ENCODE results near the gene MFNG. TPM values are rescaled to one million over a fixed set of nuclear protein-coding genes. Genes with fewer than 3 reads are reported as not detected.

Gene MFNG
- total RNA-seq, 1 experiment from 2014 or later = not detected

DNA sequence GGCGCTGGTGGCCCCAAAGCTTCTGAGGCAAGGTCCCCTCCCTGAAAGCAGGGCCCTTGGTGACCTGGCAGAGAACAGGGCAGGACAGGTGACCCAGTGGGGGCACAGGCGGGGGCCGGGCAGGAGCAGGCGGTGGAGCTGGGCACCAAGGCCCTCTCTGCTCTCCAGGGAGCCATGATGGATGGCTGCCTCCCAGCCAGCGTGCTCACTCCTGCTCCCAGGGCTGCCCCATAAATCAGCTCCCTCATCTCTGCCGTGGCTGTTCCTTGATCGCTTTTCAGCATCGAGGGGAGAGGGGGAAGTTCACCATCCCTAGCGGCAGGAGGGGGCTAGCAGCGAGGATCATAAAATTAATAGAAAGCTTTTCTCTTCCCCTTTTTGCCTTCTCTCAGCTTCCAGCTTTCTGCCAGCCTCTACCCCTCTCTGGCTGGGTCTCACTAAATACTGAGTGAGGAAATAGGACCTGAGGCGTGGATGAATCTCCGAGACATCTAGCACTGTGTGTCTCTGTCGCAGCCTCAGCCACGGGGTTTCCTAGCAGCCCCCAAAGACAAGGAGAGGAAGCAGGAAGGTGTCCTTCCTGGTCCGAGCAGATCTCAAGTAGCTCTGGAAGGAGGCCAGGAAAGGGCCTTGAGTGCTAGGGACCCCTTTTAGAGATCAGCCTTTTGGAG is 36.7 kb downstream of the MFNG start:
- no peak for DNase-seq (ENCODE audit: low read depth)

DNA sequence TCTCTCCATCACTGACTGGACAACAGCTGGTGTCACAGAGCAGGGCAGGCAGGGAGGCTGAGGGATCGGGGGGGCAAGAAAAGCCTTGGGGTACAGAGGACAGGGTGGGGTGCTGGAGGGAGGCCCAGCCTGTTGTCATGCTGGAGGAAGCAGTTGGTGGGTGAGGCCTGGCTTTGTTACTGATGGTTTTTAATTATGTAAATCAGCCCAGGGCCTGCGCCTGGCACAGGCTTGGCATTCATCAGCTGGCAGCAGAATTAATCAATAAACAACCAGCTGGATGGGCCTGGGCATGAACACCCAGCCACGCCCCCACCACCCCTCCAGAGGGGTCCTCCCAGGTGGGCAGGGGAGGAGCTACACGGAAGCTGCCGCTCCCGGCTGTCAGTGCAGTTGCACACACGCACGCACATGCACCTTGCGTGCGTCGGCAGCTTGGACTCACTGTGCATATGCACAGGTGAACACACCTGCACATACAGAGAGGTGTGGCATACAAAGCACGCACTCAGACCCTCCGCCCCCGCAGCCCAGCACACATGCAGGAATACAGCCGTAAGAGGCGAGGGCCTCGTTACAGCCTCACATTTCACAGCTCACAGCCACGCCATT is 37.6 kb downstream of the MFNG start:
- no peak for DNase-seq (ENCODE audit: low read depth)

DNA sequence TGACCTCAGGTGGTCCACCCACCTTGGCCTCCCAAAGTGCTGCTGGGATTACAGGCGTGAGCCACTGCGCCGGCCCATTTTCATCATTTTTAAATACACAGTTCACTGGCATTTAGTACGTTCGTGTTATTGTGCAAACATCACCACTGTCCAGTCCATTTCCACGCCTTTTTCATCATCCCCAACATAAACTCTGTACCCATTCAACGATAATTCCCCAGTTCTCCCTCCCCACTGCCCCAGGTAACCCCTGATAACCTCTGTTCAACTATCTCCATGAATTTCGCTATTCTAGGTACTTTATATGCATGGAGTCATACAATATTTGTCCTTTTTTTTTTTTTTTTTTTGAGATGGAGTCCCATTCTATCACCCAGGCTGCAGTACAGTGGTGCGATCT is 40.7 kb downstream of the MFNG start:
- no peak for DNase-seq (ENCODE audit: low read depth)

DNA sequence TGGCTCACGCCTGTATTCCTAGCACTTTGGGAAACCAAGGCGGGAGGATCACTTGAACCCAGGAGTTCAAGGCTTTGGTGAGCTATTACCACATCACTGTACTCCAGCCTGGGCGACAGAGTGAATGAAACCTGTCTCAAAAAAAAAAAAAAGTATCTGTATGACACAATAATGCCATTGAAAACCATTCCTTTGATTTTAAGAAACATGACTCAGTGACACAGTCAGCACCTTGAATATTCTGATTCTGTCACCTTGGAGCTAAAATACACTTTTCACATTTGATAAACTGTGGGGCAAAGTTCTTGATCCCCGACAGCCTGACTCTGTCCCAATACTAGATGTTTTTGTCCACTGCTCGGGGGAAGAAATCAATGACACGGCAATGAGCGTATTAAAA is 42.2 kb downstream of the MFNG start:
- DNase-seq (ENCODE audit: low read depth) = no peak

DNA sequence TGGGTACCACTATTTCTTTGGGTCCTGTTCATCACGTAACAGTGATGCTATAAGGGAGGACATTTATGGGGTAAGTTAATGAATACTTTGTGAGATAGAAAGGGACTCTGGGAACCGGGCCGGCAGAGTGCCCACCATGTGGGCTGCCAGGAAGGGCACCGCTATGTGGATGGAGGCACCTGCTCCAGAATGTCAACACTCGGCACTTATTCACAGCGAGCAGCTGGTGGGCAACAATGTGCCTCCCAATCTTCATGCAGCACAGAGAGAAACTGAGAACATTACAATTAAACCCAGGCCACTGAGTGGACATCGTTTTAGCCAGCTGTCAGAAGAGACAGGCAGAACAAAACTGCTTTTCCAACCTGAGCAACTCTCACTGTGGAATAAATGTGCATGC is 43.1 kb downstream of the MFNG start:
- no peak for DNase-seq (ENCODE audit: low read depth)

DNA sequence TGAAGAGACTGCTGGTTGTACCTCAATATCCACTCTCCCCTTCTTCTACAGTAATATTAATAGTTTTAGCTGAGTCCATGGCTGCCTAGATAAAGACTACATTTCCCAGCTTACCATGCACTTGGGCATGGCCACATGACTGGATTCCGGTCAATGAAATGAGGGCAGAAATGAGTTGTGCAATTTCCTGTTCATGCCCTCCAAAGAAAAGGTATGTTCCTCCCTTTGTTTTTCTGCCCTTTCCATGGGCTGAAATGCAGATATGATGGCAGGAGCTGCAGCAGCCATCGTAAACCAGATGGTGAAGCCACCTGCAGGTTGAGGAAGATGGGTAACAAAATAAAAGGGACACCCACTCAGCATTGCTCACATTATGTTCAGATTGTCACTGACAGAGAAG is 43.6 kb downstream of the MFNG start:
- DNase-seq (ENCODE audit: low read depth) = peak; percentile 39

DNA sequence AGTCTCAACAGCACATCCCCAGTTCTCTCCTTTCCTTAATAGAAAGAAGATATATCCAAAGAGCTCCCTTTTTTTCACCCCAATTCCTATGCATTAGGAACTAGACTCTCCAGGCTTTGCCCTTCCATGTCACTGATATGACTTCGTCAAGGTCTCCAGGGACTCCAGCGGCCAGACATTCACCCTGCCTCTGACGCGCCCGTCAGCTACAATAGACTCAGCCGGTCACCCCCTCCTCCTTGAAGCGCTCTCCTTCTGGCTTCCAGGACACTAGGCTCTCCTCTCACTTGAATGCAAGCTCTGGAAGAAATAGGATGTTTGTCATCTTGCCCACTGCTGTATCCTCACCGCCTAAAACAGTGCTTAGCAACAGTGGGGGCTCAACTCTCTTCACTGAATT is 44.0 kb downstream of the MFNG start:
- no peak for DNase-seq (ENCODE audit: low read depth)

DNA sequence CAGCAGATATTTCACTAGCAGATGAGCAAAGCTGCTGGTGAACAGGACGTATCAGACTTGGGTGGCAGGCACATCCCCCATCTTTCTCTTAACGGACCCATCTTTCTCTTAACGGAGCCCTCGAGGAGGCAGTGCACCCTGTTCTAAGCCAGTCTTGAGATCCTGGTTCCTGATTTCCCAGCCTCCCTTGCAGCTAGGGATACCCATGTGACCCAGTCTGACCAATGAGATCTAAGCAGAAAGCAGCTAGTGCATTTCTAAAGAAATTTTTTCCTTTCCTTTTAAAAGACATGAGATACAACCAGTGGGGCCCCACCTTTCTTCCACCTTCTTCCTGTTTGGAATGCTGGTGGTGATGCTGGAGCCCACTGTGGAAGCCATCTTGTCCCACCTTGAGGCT is 45.3 kb downstream of the MFNG start:
- no peak for DNase-seq (ENCODE audit: low read depth)

DNA sequence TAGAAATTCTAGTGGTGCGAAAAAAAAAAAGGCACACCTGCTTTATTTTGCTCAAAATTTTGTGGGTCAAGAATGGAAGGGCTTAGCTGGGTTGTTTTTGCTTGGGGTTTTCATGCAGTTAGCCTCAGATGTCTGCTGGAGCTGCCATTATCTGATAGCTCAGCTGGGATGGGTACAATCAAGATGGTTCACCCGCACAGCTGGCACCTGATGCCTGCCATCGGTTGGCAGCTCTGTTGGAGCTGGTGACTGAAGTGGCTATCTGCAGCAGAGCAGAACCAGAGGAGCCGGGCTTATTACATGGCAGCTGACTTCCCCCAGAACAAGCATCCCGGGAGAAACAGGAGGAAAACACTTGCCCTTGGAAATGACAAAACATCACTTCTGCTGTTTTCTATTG is 46.8 kb downstream of the MFNG start:
- no peak for DNase-seq (ENCODE audit: low read depth)

DNA sequence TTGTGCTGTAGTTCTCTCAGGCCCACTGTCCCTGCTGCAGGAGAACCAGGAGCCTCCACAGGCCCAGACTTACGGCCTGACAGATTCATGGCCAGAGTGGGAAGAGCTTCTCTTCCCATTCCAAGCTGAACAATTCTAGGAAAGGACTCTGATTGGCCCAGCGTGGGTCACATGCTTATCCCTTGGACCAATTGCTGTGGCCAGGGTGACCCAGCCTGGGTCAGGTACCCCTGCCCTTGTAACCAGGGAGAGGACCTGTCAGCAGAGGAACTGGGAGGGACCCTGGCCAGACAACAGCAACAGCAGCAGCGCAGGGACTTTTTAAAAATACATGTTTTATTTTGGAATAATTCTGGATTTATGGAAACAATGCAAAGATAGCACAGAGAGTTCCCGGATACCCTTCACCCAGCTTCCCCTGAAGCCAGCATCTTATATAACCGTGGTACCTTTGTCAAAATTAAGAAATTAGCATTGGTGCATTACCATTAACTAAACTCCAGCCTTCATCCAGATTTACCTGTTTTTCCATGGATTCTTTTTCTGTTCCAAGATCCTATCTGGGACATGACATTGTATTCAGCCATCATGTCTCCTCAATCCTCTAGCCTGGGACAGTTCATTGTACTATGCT is 50.1 kb downstream of the MFNG start:
- DNase-seq (ENCODE audit: low read depth) = no peak

DNA sequence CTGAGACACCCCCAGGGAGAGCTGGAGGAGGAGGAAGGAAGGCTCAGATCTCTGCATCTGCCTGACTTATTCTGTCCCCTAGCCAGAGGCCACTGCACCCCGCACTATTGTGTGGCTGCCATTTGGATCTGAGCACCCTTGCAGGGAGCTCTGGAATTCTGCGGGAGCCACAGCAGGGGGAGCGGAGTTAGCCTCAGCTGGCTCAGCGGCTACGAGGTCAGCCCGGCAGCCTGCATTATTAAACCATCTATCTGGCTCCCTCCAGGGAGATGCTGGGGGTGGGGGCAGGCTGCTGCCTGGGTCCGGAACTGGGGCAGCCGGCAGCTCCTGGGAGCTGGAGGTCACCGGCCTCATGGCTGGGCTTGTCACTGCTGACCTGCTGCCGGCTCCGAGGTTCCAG is 52.4 kb downstream of the MFNG start:
- DNase-seq (ENCODE audit: low read depth) = peak; percentile 36

DNA sequence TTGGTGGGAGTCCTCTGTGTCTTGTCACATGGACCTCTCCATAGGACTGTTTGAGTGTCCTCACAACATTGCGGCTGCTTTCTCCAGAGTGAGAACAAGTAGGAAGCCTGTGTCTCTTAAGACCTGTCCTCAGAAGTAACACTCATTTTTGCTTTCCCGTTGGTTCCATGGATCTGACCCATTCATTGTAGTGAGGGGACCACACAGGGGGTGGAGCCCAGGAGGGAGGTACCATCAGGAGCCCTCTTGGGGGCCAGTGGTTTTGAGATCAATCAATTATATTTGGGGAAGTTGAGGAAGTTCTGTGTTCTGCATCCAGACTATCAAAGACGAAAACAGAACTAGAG is 53.5 kb downstream of the MFNG start:
- no peak for DNase-seq (ENCODE audit: low read depth)

DNA sequence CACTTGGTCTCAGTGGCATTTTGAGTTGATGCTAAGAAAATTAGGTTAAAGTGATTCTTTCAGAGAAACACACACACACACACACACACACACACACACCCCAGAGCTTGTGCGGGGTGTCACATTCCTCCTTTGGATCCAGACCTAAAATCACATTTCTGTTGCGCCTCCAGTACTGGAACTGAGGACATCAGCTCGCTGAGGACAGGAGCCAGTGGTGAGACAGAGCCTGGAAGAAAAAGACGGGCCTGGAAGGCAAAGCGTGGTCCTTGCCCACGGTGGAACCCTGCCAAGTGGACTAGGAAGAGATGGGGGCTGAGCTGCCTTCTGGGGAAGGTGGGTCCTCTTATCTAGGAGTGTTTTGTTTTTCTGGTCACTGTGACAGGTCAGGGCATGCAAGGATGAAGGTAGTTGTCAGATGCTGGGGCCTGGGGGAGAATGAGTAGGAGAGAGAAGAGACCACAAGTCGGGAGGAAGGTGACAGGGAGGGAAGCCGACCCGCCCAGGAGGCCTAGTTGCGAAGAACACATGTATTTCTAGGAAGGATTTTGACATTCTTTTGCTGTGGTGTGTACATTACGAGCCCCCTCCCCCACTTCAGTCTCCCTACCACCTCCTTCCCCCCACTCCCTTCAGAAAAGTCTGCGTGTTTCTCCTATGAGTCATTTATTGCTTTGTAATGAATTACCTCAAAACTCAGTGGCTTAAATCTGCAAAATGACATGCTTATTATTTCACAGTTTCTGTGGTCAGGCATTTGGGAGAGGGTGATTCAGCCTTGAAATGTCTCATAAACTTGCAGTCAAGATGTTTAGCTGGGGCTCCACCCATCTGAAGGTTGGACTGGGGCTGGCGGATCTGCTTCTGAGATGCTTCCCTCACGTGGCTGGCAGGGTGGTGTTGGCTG is 54.1 kb downstream of the MFNG start:
- peak; percentile 98 for DNase-seq (ENCODE audit: low read depth)

DNA sequence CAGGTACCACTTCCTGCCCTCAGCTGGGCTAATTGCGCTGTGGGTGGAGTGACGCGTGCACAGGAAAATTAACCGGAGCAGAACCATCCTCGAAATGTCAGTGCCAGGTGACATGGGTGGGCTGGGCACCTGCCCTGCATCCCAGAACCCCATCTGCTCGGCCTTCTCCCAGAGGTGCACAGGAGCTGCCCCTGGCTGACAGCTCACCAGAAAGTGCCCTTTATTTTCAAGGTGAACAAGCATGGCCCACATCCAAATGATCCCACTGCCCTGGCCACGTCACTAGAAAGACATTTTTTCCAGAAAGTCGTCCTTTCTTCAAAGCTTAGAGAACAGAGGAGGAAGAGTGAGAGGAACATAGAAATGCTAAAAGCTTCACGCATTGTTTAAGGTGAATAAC is 54.8 kb downstream of the MFNG start:
- no peak for DNase-seq (ENCODE audit: low read depth)

DNA sequence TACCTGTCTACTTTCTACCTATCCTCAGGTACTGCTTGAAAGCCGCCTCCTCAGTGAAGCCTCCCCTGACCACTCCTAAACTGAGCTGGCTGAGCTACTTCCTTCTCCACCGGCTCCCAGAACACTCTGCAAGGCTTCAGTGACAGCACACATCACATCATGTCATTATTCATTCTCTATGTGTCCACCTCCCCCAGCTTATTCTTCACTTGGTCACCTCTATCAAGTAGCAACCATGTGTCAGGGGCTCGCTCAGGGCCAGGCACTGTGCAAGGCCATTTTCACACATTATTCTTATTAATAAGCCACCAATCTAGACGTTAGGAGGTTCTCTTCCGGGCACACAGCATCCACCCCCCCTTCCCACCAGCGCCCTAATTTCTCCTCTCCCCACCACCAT is 55.2 kb downstream of the MFNG start:
- no peak for DNase-seq (ENCODE audit: low read depth)

DNA sequence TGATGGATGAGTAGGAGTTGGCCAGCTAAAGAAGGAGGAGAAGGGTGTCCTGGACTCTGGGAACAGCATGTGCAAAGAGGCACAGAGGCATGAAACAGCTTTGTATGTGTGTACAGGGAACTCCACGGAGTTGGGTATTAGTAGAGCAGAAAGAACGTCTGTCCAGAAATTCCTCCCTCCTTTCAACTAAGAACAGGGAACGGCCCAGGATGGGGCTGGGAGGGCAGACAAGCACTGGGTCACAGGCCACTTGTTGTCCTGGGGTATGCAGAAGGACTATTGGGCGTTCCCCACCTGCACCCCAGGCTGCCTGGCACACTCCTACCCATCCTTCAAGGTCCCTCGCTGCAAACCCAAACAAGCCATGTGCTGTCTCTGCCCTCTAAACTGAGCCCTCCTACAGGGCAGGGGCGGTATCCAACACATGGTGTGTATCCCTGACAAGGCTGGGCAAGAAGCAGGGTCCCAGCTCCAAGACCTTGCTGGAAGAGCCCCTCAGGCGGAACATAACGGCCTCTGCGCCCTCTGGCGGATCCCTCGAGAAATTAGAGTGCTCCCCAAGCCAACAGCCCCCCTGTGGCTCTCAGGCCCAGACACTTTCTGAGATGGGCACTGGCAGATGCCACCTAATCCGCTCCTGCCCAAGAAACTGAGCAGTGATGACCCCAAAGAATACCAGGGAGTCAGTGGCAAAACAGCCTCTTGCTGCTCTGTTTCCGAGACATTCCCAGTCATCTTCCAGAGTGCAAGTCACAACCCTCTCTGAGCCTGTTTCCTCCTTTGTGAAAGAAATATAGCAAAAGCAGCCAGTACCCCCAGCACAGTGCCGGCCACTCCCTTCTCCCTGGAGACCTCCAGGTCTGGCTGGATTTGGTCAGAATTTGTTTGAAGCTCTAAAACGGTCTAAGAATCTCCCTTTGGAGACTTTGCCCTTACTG is 57.3 kb downstream of the MFNG start:
- peak; percentile 34 for DNase-seq (ENCODE audit: low read depth)

DNA sequence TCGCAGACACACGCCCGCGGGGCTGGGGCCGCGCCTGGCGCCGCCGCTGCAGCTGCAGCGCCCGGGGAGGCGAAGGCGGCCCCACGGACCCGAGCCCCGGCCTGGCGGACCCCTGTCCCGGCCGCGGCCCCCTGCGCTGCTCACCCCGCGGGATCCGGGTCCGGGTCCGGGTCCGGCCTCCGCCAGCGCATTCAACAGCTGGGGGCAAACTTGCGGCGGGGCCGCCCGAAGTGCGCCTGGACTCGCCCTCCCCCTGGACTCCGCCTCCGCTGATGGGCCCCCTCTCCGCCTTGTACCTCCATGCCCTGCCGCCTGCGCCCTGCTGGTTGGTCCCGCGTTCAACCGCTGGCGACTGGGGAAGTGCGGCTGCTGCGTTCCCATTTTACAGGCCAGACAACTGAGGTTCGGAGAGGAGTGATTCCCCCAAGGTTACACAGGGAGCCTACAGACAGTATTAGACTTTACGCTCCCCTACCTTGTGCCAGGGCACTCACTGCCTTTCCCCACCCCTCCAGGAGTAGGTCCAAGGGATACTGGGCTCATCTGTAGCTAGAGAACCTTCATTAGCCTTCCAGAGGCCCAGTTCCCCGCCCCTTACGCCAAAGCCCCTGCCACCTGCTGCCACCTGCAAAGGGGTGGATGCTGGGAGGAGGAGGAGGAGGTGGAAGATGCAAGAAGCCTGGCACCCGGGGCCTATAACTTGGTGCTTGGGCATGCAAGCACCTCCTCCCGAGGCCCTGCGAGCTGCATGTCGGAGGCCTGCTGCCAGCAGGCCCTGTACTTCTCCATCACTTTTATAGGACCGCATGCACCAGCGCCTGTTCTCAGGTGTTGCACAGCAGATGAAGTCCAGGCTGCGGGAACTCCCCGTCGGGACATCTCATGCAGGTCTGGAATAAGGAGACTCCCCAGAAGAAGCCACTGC is 58.2 kb downstream of the MFNG start:
- DNase-seq (ENCODE audit: low read depth) = no peak

DNA sequence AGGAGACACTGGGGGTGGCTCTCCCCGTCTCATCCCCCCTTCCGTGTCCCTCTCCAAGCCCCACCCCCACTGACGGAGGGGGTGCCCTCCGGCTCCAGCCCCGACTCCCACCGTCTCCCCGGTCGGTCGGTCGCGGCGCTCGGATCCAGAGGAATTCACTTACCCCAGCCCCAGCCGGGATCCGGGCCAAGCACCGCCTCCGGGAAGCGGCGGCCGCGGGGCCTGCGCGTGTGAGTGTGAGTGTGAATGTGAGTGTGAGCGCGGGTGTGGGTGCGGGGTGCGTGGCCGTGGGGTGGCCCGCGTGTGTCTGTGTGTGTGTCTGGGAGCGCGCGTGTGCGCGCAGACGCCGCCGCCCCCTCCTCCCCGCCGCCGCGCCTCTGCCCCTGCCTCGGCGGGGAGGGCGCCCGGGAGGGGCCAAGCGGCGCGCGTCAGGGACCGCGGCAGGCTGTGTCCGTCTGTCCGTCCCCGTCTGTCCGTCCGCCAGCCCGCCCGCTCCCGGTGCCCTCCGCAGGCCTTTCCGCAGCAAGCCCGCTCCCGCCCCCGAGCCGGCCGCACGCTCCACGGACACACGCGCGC is 59.0 kb downstream of the MFNG start, which contains the start of gene ELFN2:
TSS of gene ELFN2 (minus strand) at position 345 of the 576 bp plus-strand sequence. CDS start 51,945 bp downstream, outside the sequence.
- no peak for DNase-seq (ENCODE audit: low read depth)

DNA sequence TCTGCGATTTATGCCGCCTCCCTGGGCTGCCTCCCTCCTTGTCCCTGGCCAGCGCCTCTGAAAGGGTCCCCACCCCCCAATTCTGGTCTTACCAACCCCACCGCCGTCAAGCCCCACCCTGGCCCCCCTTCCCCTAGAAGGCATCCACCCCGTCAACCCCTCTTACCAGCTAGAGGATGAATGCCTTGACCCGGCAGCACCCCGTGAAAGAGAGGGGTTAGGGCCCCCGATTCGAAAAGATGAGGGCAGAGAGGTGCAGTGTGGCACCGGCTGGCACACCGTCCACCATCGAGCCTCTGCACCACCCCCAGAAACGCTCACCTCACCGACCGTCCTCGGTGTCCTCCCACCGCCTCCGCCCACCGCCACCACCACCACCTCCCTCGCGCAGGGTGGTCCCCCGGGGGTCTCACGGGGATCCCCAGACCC is 59.5 kb downstream of the MFNG start:
- no peak for DNase-seq (ENCODE audit: low read depth)
